ENCODE measurements around the gene SMPD1.

The SMPD1 gene

DNA sequence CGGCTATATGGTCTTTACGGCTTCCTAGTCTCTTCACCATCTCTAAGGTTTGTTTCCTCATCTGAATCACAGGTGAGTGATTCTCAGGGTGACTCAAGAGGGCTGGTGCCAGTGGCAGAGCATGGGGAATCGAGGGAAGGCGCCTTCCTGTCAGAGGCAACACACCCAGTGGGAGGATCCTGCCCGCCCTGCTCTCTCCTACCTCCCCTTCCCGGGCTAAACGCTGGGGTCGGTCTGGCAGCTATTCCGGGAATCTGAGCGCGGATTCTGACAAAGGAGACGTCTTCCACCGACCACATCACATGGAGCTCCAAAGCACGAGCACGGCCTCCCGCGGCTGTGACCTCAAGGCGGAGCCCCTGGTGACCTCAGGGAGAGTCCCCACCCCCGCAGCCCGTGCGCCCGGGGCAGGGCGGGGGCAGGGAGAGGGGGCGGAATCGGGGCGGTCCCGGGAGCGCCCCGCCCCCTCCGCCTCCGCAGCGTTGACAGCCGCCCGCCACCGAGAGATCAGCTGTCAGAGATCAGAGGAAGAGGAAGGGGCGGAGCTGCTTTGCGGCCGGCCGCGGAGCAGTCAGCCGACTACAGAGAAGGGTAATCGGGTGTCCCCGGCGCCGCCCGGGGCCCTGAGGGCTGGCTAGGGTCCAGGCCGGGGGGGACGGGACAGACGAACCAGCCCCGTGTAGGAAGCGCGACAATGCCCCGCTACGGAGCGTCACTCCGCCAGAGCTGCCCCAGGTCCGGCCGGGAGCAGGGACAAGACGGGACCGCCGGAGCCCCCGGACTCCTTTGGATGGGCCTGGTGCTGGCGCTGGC lies at the start of gene SMPD1:
TSS of gene SMPD1 (plus strand) at position 570 of the 813 bp plus-strand sequence. CDS start at position 695, 125 bp downstream.
- peak; percentile 93 for DNase-seq

GRCh38 chr11:6345366-6345765 lies 44.9 kb upstream of the SMPD1 start:
- DNase-seq: no peak

DNA sequence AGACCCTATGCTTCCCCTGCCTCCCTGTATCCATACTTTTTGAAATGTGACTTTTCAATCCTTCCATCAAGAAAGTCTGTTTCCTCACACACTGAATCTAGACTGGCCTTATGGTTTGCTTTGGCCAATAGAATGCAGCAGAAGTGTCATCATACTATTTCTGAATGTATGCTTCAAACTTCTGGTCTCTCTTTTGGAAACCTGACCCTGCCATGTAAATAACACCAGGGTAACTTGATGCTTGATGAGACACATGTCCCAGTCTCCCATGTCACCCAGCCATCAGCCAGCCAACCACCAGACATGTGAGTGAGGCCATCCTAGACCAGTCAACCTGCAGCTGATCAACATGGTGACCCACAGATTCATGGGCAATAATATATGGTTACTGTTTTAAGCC lies 40.2 kb upstream of the SMPD1 start:
- DNase-seq: no peak

- DNase-seq: no peak
Measured at GRCh38 chr11:6350486-6350885, 39.8 kb upstream of the SMPD1 start.

- no peak for DNase-seq
Measured at GRCh38 chr11:6351782-6352382, 38.4 kb upstream of the SMPD1 start.

GRCh38 chr11:6353367-6353987 lies 36.8 kb upstream of the SMPD1 start:
- peak; percentile 47 for DNase-seq

DNA sequence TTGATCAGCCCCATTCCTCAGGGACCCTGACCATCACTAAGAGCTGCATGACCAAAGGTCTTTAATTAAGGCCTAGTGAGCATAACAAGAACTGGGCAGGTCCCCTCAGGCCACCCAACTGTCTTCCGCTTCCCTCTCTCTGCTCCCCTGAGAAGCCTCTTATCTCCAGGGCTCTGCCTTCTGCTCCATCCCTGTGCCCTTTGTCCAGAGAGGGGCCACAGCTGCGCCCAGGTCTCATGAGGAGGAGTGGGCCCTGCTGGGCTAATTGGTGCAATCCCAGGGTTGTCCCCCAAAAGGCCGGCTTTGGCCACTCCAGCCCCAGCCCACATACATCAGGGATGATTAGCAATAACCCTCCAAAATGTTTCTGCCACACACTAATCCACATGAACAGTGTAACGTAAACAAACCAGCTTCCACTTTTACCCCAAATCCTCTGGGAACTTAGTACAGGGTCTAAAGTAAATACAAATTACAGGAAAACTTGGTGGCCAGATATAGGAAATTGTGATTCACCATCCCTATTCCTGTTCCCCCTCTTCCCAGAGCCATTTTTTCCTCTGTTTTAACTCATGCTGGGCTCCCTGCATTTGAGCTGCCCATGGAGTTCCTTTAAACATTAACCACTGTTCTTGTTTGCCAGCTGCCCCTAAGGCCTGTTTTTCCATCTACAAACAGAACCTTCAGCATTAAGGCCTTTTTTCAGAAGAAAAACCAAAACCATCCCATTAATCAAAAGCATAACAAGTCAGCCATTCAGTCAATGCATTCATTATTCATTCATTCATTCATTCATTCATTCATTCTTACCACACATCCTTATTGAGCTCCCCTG lies 35.4 kb upstream of the SMPD1 start:
- DNase-seq: no peak

DNA sequence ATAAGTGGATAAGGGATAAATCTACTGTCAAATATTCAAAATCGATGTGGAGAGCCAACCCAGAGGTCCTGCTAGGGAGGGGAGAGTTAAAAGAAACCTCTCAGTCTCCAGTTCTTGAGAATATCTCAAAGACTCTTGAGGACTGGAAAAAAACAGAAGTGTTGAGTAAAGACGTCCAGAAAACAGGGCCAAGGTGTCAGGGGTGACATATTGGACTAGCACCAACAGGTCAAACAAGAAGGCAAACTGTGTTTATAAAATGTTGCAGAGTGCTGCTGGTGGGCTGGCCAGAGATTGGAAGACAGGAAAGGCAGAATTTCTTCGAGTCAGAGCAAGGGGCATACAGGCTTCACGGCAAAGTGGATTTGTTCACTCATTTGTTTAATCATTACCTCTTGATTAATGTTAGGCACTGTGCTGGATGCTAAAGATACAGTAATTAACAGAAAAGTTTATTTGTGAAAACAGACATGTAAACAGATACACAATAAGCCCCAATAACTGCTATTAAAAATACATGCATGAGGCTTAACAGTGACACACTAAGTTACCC lies 33.7 kb upstream of the SMPD1 start:
- DNase-seq: no peak

- DNase-seq: no peak
Measured at GRCh38 chr11:6357222-6357621, 33.1 kb upstream of the SMPD1 start.

DNA sequence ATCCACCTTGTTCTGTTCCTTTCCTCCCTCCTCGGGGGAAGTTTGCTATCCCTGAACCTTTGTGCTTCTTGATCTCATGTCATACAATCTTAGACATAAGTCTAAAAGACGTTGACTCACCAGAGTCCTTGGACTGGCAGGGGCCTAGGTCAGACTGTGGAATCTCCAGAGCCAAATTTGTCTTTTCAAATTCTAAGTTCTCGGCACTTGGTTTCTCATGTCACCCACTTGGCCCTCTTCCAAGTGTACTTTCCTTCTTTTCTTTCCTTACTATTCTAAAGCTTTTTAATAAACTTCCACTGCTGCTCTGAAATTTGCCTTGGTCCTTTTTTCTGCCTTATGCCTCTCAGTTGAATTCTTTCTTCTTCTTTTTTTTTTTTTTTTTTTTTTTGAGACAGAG lies 30.1 kb upstream of the SMPD1 start:
- no peak for DNase-seq

DNA sequence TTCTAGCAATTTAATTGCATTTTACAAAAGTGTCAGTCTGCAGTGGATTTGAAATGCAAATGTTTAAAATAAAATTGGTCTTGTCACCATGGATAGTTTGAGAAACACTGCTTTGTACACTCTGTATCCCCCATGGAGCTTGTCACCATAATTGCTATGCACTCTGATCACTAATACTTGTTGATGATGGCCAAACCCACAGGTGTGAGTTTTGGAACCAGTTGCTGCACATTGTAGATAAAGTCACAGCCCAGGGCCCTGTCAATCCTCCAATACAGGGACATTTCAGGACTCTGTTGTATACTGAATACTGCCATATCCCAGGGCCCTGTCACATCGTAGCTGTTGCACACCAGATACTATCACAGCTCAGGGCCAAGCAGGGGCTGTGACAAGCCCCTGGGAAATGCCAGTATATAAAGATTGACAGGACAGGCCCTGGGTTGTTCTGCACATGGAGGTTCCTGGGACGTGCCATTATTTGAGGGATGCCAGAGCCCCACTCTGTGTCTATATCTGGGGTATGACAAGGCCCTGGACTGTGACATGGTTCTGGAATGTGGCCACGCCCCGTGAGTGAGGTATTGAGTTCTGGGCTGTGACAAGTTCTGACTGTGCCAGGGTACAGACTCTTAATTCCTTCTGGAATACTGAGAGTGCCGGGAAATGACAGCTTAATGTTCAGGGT lies 27.9 kb upstream of the SMPD1 start:
- no peak for DNase-seq

- DNase-seq: peak; percentile 63
Measured at GRCh38 chr11:6362873-6363678, 27.2 kb upstream of the SMPD1 start.

DNA sequence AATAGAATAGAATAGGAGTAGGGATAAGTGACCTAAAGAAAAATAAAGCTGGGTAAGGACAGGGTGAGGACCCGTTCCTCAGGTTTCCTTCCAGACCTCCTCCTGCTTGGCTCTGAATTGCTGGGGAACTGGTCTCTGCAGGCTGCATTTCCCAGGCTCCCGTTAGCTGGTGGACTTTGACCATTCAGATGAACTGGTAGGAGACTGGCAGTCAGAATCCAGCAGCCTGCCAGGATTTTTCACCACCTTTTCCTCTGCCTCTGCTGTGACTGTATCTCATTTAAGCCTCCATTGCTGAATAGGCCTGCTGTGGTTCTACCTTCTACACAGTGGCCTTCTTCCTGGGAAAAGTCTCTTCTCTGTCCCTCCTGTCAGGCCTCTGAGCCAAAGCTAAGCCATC lies 24.6 kb upstream of the SMPD1 start:
- DNase-seq: no peak

GRCh38 chr11:6371825-6372224 lies 18.4 kb upstream of the SMPD1 start:
- DNase-seq: no peak

GRCh38 chr11:6377902-6378639 lies 12.2 kb upstream of the SMPD1 start:
- DNase-seq: no peak

- no peak for DNase-seq
Measured at GRCh38 chr11:6378640-6378989, 11.7 kb upstream of the SMPD1 start.

DNA sequence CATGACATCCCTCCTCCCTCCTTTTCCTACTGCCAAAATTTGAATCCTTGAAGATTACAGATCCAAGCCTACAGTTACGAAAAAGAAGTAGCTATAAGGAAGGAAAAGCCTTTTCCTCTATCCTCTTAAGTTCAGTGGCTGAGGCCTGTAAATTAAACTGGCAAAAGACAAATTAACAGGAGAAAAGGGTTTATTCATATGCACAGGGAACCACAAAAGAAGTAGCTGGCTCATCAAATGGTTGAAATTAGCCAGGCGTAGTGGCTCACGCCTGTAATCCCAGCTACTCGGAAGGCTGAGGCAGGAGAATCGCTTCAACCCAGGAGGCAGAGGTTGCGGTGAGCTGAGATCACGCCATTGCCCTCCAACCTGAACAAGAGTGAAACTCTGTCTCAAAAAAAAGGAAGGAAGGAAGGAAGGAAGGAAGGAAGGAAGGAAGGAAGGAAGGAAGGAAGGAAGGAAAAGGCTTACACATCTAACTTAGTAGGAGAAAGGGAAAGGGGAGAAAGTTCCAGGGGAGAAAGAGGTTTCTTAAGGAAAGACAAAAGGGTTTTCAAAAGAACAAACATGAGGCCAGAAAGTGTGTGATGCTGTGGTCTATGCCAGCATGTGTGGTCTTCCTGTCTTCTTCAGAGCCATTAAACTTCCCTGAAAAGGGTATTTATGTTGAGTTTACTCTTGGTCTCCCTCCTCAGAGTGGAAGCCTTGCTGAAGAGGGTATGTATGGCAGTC lies 5.1 kb upstream of the SMPD1 start:
- DNase-seq: no peak

DNA sequence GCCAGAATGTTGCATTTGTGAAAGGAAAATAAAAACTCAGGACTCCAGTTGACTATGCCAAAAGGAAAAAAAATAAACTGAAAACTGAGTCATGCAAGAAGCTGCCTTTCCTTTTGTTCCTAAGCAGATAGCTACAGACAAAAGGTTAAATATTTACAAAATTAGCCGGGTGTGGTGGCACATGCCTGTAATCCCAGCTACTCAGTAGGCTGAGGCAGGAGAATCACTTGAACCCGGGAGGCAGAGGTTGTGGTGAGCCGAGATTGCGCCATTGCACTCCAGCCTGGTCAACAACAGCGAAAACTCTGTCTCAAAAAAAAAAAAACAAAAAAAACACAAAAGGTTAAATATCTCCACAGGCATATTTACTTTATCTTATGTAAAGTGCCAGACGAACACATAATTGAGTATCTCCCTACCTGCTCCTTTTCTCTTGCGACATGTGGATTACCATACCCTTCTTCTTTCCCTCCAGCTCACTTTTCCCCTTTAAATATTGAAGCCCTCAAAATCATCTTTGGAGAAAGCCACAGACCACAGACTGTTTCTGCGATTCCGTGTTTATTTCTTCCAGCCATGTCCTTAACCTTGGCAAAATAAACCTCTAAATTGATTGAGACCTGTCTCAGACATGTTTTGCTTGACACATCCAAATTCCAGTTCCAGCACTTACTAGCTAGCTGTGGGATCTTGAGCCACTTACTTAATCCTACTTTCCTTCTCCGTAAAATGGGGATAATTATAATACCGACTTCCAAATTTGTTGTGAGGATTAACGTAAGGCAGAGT lies 2.3 kb upstream of the SMPD1 start:
- no peak for DNase-seq

DNA sequence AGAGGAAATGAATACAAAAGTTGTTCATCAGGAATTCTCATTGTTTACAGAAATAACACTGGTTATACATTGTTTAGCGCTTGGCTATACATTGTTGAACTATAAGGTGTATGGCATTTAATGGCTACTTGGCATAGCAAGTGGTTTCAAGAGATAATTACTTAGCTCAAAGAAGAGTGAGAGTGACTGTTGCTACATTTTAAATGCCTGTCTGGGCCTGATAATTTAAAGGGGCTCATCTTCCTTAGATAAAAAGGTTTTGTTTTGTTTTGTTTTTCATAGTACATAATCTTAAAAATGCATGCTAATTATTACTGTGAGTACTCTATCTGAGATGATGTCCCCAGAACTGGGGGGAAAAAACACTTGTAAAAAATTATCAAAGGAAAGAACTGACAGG lies 1.5 kb upstream of the SMPD1 start:
- no peak for DNase-seq

All from stimulated activated CD4-positive, alpha-beta T cell treated with anti-CD3 and anti-CD28 coated beads, Interleukin-12 subunit alpha, Interleukin-12 subunit beta, amount 100 ng/mL, for 4 hours (primary cell).